Fibroblast of lung (primary cell): ENCODE measurements around the gene CIART. TPM values are rescaled to one million over a fixed set of nuclear protein-coding genes. Genes with fewer than 3 reads are reported as not detected.
A peak's percentile ranks its signal among the peaks of the same experiment; 100 is the strongest.

Experiments used
- DNase-seq, 2 donors: peaks; one replicate each; pipeline versions ENCODE4 v3.0.0 to v3.0.0-alpha.2; 2010; ENCODE audit warnings: low read depth in 2 of 2
- H2AFZ ChIP-seq: 2 replicates; pipeline ENCODE4 v1.5.1; 2012; ENCODE audit warnings: low read length, control low read depth, inconsistent platforms
- H3K27ac ChIP-seq: 2 replicates; pipeline ENCODE4 v1.5.1; 2011; ENCODE audit warnings: low read length, control low read depth; ENCODE audit not compliant: insufficient read depth
- H3K27me3 ChIP-seq: 2 replicates; pipeline ENCODE4 v1.5.1; 2011; ENCODE audit warnings: mild to moderate bottlenecking, low read length; ENCODE audit not compliant: control insufficient read depth, insufficient read depth
- H3K36me3 ChIP-seq: 2 replicates; pipeline ENCODE4 v1.5.1; 2011; ENCODE audit warnings: low read length; ENCODE audit not compliant: control insufficient read depth, insufficient read depth
- H3K4me1 ChIP-seq: 2 replicates; pipeline ENCODE4 v1.5.1; 2011; ENCODE audit warnings: low read length; ENCODE audit not compliant: control insufficient read depth, insufficient read depth; ENCODE audit errors: extremely low read depth
- H3K4me2 ChIP-seq: 2 replicates; pipeline ENCODE4 v1.5.1; 2011; ENCODE audit warnings: low read length, control low read depth; ENCODE audit not compliant: insufficient read depth; ENCODE audit errors: extremely low read depth
- H3K4me3 ChIP-seq, 4 experiments: fragments of 200-600 bp in 1 of 4; sonication (generic) in 1 of 4; replicated peaks in 1 of 4; 2 replicates each; pipeline ENCODE4 v1.5.1; 2011 to 2016; ENCODE audit warnings: low read length in 4 of 4, low read depth in 3 of 4, mild to moderate bottlenecking in 3 of 4, control low read depth in 2 of 4, inconsistent platforms in 1 of 4, mixed read lengths in 1 of 4; ENCODE audit not compliant: insufficient read depth in 1 of 4; ENCODE audit errors: control extremely low read depth in 1 of 4
- H3K79me2 ChIP-seq: 2 replicates; pipeline ENCODE4 v1.5.1; 2012; ENCODE audit warnings: mild to moderate bottlenecking, low read length, inconsistent platforms; ENCODE audit not compliant: control insufficient read depth, insufficient read depth
- H3K9ac ChIP-seq: 2 replicates; pipeline ENCODE4 v1.5.1; 2011; ENCODE audit warnings: mild to moderate bottlenecking, low read length, control low read depth; ENCODE audit not compliant: insufficient read depth
- H3K9me3 ChIP-seq: 2 replicates; pipeline ENCODE4 v1.5.1; 2012; ENCODE audit warnings: low read depth, low read length; ENCODE audit not compliant: control insufficient read depth, insufficient read depth
- H4K20me1 ChIP-seq: 2 replicates; pipeline ENCODE4 v1.5.1; 2011; ENCODE audit warnings: low read length; ENCODE audit not compliant: control insufficient read depth, insufficient read depth; ENCODE audit errors: extremely low read depth
- EZH2 ChIP-seq: IDR thresholded peaks from 2 replicates; pipeline ENCODE4 v1.5.1; 2012; ENCODE audit warnings: low read length, control low read depth, mild to moderate bottlenecking; ENCODE audit errors: missing control alignments
- polyA plus RNA-seq, 2 donors: library from polyadenylated mRNA; depleted of rRNA in 1 of 2; stranded (reverse) in 1 of 2; unstranded in 1 of 2; fragments of >200 nt; gene quantifications; 2 replicates each; pipeline ENCODE4 v1.2.1, GENCODE V29; 2011 to 2012; ENCODE audit warnings: missing spikeins in 1 of 2
- total RNA-seq: library from RNA; depleted of rRNA; stranded (reverse); fragments of >200 nt; gene quantifications from 2 replicates; pipeline ENCODE4 v1.2.1, GENCODE V29; 2014
- TF ChIP-seq, protein P1 (sequence below), 2 donors: IDR thresholded peaks in 1 of 2; conservative IDR thresholded peaks in 1 of 2; 1 replicate in 1 of 2; 2 replicates in 1 of 2; pipeline ENCODE4 v1.5.1; 2011 to 2012; ENCODE audit warnings: low read length in 2 of 2, control low read depth in 1 of 2, inconsistent platforms in 1 of 2, low read depth in 1 of 2, mild to moderate bottlenecking in 1 of 2

The CIART gene
- total and polyA plus RNA-seq, 2 donors (not counting 1 experiment from before 2014, with no cell fraction given), result 10.4 to 15.3 TPM

DNA sequence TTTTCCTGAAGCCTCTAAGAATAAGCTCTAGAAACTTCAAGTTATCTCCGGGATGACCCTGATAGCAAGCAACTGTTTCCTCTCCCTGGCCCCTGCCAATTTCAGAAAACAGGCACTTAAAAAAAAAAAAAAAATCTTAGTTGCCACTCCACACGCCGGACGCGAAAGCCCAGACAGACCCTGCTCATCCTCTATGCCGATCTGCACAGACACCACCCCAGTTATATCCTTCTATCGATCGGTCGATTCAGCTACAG lies 48.1 kb upstream of the CIART start:
- peak overlapping the region; percentile 87 for H3K9ac ChIP-seq
- peak overlapping the region; percentile 36 for H3K4me2 ChIP-seq
- TF ChIP-seq, protein P1, sequence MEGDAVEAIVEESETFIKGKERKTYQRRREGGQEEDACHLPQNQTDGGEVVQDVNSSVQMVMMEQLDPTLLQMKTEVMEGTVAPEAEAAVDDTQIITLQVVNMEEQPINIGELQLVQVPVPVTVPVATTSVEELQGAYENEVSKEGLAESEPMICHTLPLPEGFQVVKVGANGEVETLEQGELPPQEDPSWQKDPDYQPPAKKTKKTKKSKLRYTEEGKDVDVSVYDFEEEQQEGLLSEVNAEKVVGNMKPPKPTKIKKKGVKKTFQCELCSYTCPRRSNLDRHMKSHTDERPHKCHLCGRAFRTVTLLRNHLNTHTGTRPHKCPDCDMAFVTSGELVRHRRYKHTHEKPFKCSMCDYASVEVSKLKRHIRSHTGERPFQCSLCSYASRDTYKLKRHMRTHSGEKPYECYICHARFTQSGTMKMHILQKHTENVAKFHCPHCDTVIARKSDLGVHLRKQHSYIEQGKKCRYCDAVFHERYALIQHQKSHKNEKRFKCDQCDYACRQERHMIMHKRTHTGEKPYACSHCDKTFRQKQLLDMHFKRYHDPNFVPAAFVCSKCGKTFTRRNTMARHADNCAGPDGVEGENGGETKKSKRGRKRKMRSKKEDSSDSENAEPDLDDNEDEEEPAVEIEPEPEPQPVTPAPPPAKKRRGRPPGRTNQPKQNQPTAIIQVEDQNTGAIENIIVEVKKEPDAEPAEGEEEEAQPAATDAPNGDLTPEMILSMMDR (conservative IDR thresholded peaks at IDR 0.05 in 1 of 2, IDR thresholded peaks at IDR 0.05 in 1 of 2; ENCODE audit: low read depth in 1 of 2, low read length in 2 of 2), result no peak
- no peak for TF ChIP-seq EZH2
- H3K4me3 ChIP-seq, result peak overlapping the region; percentile 67 to 99 (median 90)
- no peaks in the 10 kb centered on the region for H3K9me3 ChIP-seq
- H4K20me1 ChIP-seq, result no peaks in the 10 kb centered on the region
- H3K36me3 ChIP-seq, result no peaks in the 10 kb centered on the region
- H2AFZ ChIP-seq, result peak overlapping the region; percentile 94
- H3K27me3 ChIP-seq, result no peaks in the 10 kb centered on the region
- peaks cover 46% of the 10 kb centered on the region for H3K79me2 ChIP-seq
- H3K27ac ChIP-seq, result peak overlapping the region; percentile 94
- H3K4me1 ChIP-seq, result peaks cover 2% of the 10 kb centered on the region
- no peak for DNase-seq

DNA sequence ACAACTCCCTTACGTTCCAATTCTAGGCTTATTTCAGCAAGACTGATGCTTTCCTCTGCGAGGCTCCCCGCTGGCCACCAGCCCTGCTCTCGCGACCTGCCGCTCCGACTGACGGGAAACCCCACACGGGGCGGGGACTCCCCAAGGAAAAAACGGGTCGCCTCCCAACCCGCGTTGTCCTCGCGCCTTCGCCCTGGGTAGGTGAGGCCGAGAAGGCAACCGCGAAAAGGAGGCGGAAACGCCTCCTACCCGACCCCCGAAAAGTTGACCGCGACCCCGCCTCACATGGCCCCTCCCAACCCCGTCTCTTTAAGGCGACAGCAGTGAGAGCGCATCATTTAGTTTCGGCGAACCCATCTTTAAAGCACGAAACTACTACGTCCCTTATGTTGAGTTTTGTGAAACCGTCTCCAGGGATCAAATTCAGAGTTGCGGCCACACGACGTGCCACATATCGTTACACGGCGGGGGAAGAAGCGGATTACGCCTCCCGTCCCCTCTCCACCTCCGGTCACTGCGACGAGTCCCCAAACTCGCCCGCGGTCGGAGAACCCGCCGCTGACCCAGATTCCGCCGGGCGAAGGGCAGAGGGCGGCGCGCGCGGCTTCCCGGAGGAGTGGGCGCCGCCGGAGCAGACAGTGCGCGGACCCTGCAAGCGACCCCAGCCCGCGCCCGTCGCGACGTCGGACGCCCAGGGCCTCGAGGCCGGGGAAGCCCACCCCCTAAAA lies 47.6 kb upstream of the CIART start:
- peak overlapping the region; percentile 94 for H3K27ac ChIP-seq
- H3K36me3 ChIP-seq, result no peaks in the 10 kb centered on the region
- TF ChIP-seq, protein P1 (conservative IDR thresholded peaks at IDR 0.05 in 1 of 2, IDR thresholded peaks at IDR 0.05 in 1 of 2; ENCODE audit: low read depth in 1 of 2, low read length in 2 of 2), result no peak
- no peak for TF ChIP-seq EZH2
- DNase-seq, result peak; percentile 62 to 67
- peak overlapping the region; percentile 36 for H3K4me2 ChIP-seq
- peak overlapping the region; percentile 94 for H2AFZ ChIP-seq
- H3K27me3 ChIP-seq, result no peaks in the 10 kb centered on the region
- H3K4me3 ChIP-seq, result peak overlapping the region; percentile 67 to 99 (median 90)
- H3K9ac ChIP-seq, result peak overlapping the region; percentile 87
- no peaks in the 10 kb centered on the region for H4K20me1 ChIP-seq
- H3K79me2 ChIP-seq, result peaks cover 46% of the 10 kb centered on the region
- H3K4me1 ChIP-seq, result peaks cover 2% of the 10 kb centered on the region
- no peaks in the 10 kb centered on the region for H3K9me3 ChIP-seq

DNA sequence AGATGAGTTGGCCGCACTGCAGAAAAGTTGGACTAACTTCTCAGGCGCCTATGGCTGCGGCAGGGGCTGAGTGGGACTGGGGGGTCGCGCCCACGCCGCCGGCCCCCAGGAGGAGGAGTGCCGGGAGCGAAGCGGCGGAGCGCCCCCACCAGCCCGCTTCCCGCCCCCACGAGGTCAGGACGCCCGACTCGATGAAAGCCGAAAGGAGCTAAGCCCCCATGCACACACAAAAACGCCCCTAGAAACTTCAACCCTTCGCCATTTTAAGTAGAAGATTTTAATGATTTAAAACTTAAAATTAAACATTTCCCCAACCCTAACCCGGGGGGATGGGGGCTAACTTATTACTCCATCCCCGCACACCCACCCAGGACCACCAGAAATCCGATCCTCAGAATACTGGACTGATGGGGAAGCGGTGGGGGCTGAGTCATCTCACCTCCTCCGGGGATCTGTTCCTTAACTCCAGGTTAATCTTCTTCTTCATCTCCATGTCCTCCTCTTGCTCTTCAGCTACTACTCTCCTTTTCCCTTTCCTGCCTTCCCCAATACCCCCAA lies 47.0 kb upstream of the CIART start:
- peaks cover 2% of the 10 kb centered on the region for H3K4me1 ChIP-seq
- peak overlapping the region; percentile 67 to 99 (median 90) for H3K4me3 ChIP-seq
- H3K27ac ChIP-seq, result peak overlapping the region; percentile 94
- TF ChIP-seq, protein P1 (conservative IDR thresholded peaks at IDR 0.05 in 1 of 2, IDR thresholded peaks at IDR 0.05 in 1 of 2; ENCODE audit: low read depth in 1 of 2, low read length in 2 of 2), result no peak
- no peak for TF ChIP-seq EZH2
- no peaks in the 10 kb centered on the region for H3K36me3 ChIP-seq
- H4K20me1 ChIP-seq, result no peaks in the 10 kb centered on the region
- peak overlapping the region; percentile 91 for H3K4me2 ChIP-seq
- peak in 1 of 2 donors; percentile 12 for DNase-seq
- H3K27me3 ChIP-seq, result no peaks in the 10 kb centered on the region
- peak overlapping the region; percentile 87 for H3K9ac ChIP-seq
- H3K9me3 ChIP-seq, result no peaks in the 10 kb centered on the region
- H2AFZ ChIP-seq, result peak overlapping the region; percentile 72
- peaks cover 46% of the 10 kb centered on the region for H3K79me2 ChIP-seq
